MM.1S (cell line): ENCODE results near the gene CBFA2T3.

Experiments
- EZH2 ChIP-seq: fragments of 300-600 bp; sonication (generic); optimal IDR thresholded peaks from 2 replicates; pipeline ENCODE3; 2017; ENCODE audit warnings: low read depth, mild to moderate bottlenecking, antibody characterized with exemption, low read length, mixed read lengths
- TF ChIP-seq, protein P1 (sequence below): fragments of 300-600 bp; sonication (generic); IDR thresholded peaks from 2 replicates; pipeline ENCODE4 v1.5.1; 2016; ENCODE audit warnings: antibody characterized with exemption, low read length, mixed read lengths

DNA sequence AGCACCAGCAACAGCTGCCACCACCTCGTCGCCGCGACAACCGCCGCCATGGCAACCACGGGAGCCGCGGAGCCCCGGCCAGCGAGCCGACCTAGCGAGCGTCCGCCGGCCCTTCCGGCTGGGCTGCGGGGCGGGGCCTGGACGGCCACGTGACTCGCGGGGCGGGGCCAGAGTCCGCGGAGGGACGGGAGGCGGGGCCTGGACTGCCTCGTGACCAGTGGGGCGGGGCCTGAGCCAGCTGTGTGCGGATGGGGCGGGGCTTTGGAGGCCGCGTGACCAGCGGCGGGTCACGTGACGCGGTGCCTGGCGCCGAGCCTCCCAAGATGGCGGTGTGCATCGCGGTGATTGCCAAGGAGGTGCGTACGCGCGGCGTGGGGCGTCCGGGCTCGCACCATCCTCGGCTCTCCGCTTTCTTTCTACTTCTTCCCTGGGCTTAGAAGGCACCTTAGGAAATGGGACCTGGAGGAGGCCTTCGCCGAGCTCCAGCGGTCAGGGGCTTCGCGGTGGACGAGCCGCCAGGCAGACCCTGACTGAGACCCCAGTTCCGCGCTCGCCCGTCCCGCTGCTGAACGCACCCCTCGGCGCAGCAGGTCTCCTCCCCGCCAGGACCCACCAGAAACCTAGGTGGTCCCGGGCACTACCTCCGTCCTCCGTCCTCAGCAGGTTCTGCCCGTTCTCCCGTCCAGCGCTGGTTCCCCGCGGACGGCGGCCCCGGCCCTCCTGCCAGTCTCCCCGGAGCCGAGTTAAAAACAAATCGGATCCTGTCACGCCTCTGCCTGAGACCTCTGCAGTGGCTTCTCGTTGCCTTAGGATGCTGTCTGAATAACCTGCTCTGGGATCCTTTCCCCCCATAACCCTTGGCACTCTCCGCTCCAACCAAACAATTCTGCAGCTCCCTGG lies 119.9 kb downstream of the CBFA2T3 start, which contains the start of the genes GALNS and TRAPPC2L:
- TF ChIP-seq, protein P1, sequence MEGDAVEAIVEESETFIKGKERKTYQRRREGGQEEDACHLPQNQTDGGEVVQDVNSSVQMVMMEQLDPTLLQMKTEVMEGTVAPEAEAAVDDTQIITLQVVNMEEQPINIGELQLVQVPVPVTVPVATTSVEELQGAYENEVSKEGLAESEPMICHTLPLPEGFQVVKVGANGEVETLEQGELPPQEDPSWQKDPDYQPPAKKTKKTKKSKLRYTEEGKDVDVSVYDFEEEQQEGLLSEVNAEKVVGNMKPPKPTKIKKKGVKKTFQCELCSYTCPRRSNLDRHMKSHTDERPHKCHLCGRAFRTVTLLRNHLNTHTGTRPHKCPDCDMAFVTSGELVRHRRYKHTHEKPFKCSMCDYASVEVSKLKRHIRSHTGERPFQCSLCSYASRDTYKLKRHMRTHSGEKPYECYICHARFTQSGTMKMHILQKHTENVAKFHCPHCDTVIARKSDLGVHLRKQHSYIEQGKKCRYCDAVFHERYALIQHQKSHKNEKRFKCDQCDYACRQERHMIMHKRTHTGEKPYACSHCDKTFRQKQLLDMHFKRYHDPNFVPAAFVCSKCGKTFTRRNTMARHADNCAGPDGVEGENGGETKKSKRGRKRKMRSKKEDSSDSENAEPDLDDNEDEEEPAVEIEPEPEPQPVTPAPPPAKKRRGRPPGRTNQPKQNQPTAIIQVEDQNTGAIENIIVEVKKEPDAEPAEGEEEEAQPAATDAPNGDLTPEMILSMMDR, result no peak
- no peak for TF ChIP-seq EZH2
